SU-DHL-6 (cell line): ENCODE data around the gene SLC22A1.

Source experiments
- CTCF ChIP-seq: fragments of 200-600 bp; sonication (generic); IDR thresholded peaks from one replicate; pipeline ENCODE4 v1.5.1; 2017; ENCODE audit warnings: antibody characterized with exemption, mild to moderate bottlenecking, low read length, moderate library complexity; ENCODE audit not compliant: insufficient read depth, poor library complexity, severe bottlenecking
- EZH2phosphoT487 ChIP-seq: fragments of 200-600 bp; sonication (generic), shearing (Covaris generic); conservative IDR thresholded peaks from 2 replicates; pipeline ENCODE4 v1.6.1; 2018; ENCODE audit warnings: mild to moderate bottlenecking, antibody characterized with exemption, low read length, moderate library complexity, mixed read lengths

GRCh38 chr6:160130729-160131484 lies 9.3 kb downstream of the SLC22A1 start:
- TF ChIP-seq EZH2phosphoT487 (no peak), CTCF (no peak)
